ENCODE data around the gene SUGCT.
A peak's percentile ranks its signal among the peaks of the same experiment; 100 is the strongest.

Gene SUGCT

GRCh38 chr7:40676221-40676620 lies 541.4 kb downstream of the SUGCT start:
- no peak for DNase-seq (ENCODE audit: low read depth)

GRCh38 chr7:40680657-40681056 lies 545.9 kb downstream of the SUGCT start:
- DNase-seq (ENCODE audit: low read depth), result peak; percentile 50

GRCh38 chr7:40682696-40683095 lies 547.9 kb downstream of the SUGCT start:
- DNase-seq (ENCODE audit: low read depth), result no peak

DNA sequence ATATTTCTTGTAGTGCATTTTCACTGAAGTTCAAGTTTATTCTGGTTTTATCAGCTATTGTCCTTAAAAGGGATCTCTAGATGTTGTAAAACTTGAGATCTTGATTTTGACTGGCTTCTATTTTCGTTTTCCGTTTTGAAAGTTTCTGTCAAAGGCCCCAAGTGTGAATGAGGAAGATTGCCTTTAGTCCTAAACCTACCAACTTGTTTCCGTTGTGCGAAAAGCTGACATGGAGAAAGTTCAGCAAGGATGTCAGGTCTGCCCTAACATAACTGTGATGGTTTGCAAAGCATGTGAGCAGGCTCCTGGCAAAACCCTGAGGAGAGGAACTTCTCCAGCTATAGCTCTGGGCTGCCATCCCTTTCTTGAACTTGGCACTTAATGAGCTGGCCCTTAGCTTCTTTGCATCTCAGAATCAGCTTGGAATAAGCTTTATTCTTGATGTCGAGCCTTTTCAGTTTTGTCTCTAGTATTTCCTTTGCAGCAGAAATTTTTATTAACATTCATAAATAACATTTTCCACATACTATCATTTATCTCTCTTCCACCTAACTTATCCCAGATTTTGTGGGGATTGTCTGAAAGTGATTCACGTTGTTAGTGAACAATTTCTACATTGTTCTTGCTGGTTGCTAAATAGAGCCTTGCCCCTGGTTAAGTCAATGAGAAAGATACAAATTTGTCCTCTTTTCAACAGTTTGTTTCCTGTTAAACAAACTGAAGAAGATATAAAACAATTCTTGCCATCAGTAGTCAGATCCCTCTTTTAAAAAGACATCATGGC lies 559.4 kb downstream of the SUGCT start:
- no peak for DNase-seq (ENCODE audit: low read depth)

GRCh38 chr7:40694991-40695390 lies 560.2 kb downstream of the SUGCT start:
- no peak for DNase-seq (ENCODE audit: low read depth)

GRCh38 chr7:40697653-40698052 lies 562.8 kb downstream of the SUGCT start:
- DNase-seq (ENCODE audit: low read depth), result peak; percentile 35

DNA sequence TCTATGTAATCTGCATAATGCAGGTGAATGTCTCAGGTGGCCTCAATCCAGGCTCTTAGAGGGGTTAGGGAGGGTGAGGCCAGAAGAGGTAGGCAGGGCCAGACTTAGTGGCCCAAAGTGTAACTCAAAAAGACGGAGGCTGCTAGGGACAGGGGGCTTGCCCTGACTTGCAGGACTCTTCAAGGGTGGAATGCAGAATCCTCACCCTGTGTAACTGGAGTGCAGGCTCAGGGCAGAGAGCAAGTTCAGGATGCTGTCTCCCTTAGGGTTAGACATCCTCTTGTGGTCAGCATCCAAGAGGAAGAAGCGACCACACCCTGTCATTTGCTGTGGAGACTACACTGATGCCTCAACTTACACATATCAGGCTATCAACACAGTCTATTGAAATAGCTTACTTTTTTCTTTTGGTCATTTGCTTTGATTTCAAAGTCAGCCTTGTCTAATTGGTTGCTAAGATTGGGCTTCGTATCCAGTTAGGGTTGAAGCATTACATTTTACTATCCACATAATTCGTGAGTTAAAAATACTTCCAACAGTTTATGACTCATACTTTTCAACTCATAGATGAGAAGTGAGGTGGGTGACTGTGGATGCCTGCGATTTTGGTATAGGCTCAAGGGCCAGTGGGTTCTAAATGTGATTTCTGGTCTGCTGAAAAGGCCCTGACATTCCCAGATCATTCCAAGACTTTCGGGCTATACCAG lies 563.6 kb downstream of the SUGCT start:
- DNase-seq (ENCODE audit: low read depth), result no peak

GRCh38 chr7:40698921-40699260 lies 564.1 kb downstream of the SUGCT start:
- DNase-seq (ENCODE audit: low read depth), result no peak

DNA sequence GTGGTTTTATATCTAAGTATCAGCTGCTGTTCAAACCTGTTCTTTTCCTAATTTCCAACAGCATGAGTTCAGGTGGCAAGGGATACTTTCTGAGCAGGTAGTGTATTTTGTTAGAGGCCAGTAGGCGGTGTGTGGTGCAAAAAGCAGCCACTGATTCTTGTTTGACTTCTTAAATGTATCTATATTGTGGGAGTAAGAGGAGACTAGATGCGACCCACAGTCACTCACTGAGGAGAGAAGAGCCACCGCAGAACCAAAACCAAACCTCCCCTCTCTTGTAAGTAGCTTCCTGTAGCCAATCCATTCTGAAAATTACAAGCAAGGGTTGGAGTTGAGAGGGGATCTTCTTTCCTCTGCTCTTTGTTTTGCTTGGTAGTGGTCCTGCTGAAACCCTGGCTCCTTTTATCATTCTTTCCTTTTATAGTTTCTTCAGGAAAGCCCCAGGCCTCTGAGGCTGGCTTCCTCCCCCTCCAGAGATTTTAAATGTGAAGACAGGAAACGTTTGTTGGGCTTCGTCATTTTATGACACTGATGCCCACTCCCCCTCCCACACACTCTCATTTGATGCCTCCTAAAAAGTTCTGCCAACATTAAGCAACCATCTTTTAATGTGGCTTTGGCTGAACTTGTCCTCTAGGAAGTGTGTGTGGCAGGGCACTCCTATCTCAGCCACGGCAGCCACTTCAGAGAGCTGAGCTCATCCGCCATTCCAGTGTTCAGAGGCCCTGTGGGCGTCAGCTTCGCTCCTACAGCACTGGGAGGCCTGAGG lies 566.0 kb downstream of the SUGCT start:
- DNase-seq (ENCODE audit: low read depth), result no peak

- DNase-seq (ENCODE audit: low read depth), result no peak
Measured at GRCh38 chr7:40701836-40702551, 567.2 kb downstream of the SUGCT start.

DNA sequence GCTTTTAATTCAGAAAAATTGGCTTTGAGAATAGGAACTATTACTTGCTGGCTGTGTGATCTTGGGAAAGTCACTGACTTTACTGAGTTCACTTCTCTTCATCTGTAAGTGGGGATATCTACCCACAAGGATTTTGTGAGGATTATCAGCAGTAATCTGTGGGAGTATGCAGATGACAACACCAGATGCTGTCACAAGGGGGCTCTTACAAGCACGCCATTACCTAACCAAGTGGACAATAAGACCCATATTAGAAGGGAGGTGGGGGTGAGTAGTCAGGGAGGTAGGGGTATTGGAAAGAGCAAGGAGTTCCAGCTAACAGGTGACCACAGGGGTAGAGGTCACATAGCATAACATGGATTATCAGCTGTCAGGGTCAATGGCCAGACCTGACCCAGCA lies 569.4 kb downstream of the SUGCT start:
- no peak for DNase-seq (ENCODE audit: low read depth)

DNA sequence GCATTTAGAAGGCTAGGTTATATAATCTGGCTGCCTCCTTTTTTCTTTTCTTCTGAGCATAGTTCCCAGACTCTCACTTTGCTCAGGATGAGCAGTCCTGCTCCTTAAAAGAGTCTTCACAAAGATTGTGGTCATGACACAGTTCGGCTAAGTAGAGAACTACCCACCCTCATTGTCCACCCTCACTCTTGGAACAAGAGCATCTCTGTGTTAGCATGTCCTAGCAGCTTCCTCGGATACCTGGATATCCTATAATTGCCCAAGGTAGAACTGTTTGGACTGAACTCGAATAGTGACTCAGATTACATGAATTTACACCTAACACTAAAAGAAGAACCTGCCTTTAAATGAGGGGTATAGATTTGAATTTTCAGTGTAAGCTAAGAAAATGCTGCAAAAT lies 572.0 kb downstream of the SUGCT start:
- DNase-seq (ENCODE audit: low read depth), result no peak

GRCh38 chr7:40709062-40709964 lies 574.5 kb downstream of the SUGCT start:
- no peak for DNase-seq (ENCODE audit: low read depth)

DNA sequence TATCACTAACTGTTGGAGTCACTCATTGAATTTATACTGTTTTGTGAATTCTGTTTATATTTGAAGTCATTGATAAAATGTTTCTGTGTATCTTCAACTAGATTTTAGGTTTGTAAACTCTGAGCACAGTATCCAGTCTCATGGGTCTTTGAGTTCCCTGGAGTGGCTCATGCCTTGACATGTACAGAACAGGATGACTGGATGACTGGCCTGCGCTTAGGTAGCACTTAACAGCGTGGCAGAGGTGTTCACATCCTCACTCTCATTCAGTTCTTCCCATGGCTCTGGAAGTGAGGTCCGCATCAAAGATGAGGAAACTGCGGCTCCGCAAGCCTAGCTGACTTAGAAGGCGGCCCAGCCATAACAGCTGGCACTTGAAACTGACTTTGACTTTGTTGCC lies 576.9 kb downstream of the SUGCT start:
- DNase-seq (ENCODE audit: low read depth), result no peak

DNA sequence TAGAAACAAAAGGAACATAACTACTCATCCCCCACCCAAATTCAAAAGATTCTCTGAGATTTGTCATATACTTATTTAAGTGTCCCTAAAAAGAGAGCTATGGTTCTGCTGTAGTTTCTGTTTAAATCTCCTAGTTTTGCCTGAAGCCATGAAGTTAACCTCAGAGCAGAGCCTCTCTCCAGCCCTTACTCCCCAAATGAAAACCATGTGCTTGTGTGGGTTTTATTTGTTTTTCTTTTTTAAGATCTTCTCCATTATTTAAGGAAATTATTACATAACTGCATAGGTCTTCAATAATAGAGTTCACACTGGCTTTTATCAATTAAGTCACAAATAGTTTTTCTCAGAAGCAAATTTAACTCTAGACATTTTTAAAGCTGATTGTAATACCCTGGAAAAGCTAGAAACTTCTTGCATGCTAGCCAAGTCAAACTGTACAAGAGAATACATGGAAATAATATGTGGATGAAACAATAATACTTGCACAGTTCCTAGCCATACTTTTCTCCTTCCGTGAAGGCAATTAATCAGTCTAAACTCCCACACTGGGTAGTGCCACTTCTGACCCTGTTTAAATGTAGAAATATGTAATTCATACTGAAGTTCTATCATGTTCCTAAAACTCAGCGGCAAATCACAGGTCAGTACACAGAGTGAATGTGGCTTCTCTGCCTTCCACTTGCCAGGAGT lies 579.7 kb downstream of the SUGCT start:
- DNase-seq (ENCODE audit: low read depth), result no peak

DNA sequence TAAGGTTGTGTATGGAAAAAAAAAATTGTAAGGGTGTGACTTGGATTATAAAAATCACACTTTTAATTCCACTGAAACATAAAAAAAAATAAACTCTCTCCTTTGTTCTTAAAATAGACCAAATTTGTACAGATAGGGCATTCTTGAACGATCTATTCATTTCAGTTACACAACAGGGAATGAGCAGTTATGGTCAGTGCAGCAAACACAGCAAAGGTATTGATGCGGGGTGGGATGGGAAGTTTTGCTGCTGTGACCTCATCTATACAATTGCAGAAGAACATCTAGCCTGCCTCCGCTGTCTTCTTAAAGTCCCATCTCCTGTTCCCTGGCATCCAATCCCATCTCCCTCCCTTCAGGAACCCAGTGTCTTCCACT lies 580.2 kb downstream of the SUGCT start:
- peak; percentile 70 for DNase-seq (ENCODE audit: low read depth)

GRCh38 chr7:40716052-40716451 lies 581.2 kb downstream of the SUGCT start:
- DNase-seq (ENCODE audit: low read depth), result peak; percentile 39

- DNase-seq (ENCODE audit: low read depth), result peak; percentile 93
Measured at GRCh38 chr7:40717242-40717641, 582.4 kb downstream of the SUGCT start.

DNA sequence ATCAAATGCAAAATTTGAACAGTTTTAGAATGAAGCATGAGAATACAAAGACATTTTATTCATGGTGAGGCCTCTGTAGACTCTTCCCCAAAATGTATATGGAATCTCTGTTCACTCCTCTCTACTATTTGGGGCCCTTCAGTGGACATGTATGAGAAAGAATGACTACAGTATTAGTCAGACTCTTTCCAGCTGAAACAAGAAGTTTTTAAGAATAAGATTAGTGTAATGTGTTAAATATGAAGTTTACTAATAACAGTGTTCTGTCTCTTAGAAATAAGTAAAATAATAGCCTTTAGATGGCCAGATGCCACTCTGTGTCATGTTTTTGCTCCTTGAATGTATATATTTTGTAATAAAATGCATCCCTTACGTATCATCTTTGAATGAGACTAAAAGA lies 585.6 kb downstream of the SUGCT start:
- DNase-seq (ENCODE audit: low read depth), result peak; percentile 45

GRCh38 chr7:40721342-40721949 lies 586.6 kb downstream of the SUGCT start:
- DNase-seq (ENCODE audit: low read depth), result peak; percentile 36

Measured in iris pigment epithelial cell (primary cell).